NCI-H748 treated with DMSO at 0.1 percent for 48 hours (cell line): ENCODE results near the gene TUBB6.

ENCODE experiments used
- DNase-seq: peaks from one replicate; lab custom pipeline; 2025; lab: John Stamatoyannopoulos, UW

The TUBB6 gene

GRCh38 chr18:12338382-12338781, 30.3 kb downstream of the TUBB6 start:
- no peak for DNase-seq

- DNase-seq: no peak
These were observed 33.1 kb downstream of the TUBB6 start for GRCh38 chr18:12340945-12341660.

- no peak for DNase-seq
These were observed 34.6 kb downstream of the TUBB6 start for GRCh38 chr18:12342661-12343060.

- DNase-seq: no peak
These were observed 37.6 kb downstream of the TUBB6 start for GRCh38 chr18:12345491-12346239.

GRCh38 chr18:12346240-12346565, 38.2 kb downstream of the TUBB6 start:
- no peak for DNase-seq

GRCh38 chr18:12347895-12348294, 39.9 kb downstream of the TUBB6 start:
- DNase-seq: no peak

GRCh38 chr18:12352188-12352587, 44.1 kb downstream of the TUBB6 start:
- DNase-seq: no peak

GRCh38 chr18:12359515-12359927, 51.5 kb downstream of the TUBB6 start:
- DNase-seq: no peak

- DNase-seq: no peak
These were observed 53.8 kb downstream of the TUBB6 start for GRCh38 chr18:12361770-12362378.

GRCh38 chr18:12362473-12363174, 54.6 kb downstream of the TUBB6 start:
- no peak for DNase-seq

GRCh38 chr18:12366379-12366778, 58.3 kb downstream of the TUBB6 start:
- no peak for DNase-seq

- DNase-seq: no peak
These were observed 58.7 kb downstream of the TUBB6 start for GRCh38 chr18:12366784-12367183.

GRCh38 chr18:12369211-12369610, 61.2 kb downstream of the TUBB6 start:
- no peak for DNase-seq

GRCh38 chr18:12371590-12371989, 63.5 kb downstream of the TUBB6 start:
- no peak for DNase-seq

- DNase-seq: no peak
These were observed 64.4 kb downstream of the TUBB6 start for GRCh38 chr18:12372406-12372805.

GRCh38 chr18:12373116-12373770, 65.2 kb downstream of the TUBB6 start:
- DNase-seq: no peak

- no peak for DNase-seq
These were observed 65.7 kb downstream of the TUBB6 start for GRCh38 chr18:12373771-12374116.

- DNase-seq: no peak
These were observed 66.4 kb downstream of the TUBB6 start for GRCh38 chr18:12374401-12374800.
